Peyer's patch (tissue), 4 donors: ENCODE data around the gene CFI.

Experiments
- CTCF ChIP-seq, 6 experiments: fragments of 450-650 bp in 4 of 6; fragments of 200-600 bp in 2 of 6; sonication (generic) in 1 of 6; IDR thresholded peaks; one replicate each; pipeline ENCODE4 v1.5.1; 2017 to 2019; ENCODE audit warnings: antibody characterized with exemption in 6 of 6, mild to moderate bottlenecking in 3 of 6, moderate library complexity in 1 of 6
- POLR2A ChIP-seq, 2 donors: fragments of 450-650 bp; IDR thresholded peaks; one replicate each; pipeline ENCODE4 v1.5.1; 2017; ENCODE audit warnings: antibody characterized with exemption in 2 of 2, mild to moderate bottlenecking in 2 of 2, moderate library complexity in 2 of 2

DNA sequence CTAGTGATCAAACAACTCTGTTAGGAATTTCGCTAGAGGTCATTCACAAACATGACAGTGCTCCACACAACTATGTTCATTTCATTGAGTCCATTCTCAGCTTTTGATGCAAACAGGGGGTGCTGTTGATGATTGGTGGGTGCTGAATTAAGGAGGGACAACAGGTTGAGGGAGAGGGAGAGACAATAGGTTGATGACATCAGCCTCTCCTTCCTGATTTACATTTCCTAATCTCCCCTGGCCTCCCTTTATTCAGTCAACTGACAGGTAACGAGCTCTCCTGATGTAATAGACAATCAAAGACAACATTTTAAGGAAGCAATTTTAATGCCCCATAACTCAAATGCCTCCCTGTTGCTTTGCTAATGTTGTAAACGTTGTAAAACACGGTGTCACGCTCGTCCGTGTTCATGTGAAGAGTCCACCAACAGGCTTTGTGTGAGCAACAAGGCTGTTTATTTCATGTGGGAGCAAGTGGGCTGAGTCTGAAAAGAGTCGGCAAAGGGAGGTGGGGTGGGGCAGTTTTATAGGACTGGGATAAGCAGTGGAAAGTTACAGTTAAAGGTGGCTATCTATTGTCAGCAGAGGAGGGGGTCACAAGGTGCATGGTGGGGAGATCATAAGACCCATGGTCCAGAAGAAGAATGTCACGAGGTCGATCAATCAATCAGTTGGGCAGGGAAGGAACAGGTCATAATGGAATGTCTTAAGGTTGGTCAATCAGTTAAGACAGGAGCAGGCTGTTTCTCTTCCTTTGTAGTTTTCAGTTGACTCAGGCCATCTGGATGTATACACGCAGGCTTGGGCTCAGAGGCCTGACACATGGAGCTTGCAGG is 9.0 kb upstream of the CFI start:
- TF ChIP-seq CTCF (IDR thresholded peaks at IDR 0.05) (no peak), POLR2A (IDR thresholded peaks at IDR 0.05) (no peak)
